ENCODE results near the gene NCKAP5.

The NCKAP5 gene

DNA sequence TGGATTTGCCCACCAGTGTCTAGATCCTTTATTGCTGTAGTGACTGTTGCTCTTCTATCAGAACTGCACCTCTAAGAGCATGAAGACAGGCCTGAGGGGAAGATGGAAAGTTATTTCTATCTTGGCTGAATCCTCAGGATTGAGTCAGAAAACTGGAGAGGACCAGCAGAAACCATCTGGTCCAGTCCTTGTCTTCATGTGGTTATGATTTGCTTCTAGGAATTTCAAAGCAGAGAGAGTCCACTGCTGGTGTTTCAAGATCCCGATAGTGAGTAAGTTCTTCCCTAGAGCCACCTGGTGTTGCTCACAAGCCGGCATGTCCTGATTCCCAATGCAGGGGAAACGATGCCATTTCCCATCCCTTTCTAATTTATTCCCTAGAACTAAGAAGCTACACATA, 84.2 kb downstream of the NCKAP5 start:
- Histone ChIP-seq H3K79me2 (ENCODE audit: insufficient read depth, low read length) (no peaks in the 10 kb centered on the region), H3K9me2 (ENCODE audit: low read depth, low read length) (no peaks in the 10 kb centered on the region), H3F3A (ENCODE audit: insufficient read depth, low read length) (no peaks in the 10 kb centered on the region), H3K4me1 (ENCODE audit: insufficient read depth, low read length, severe bottlenecking) (no peaks in the 10 kb centered on the region), H3K27me3 (ENCODE audit: insufficient read depth, low read length) (no peaks in the 10 kb centered on the region), H4K20me1 (ENCODE audit: insufficient read depth, low read length) (no peaks in the 10 kb centered on the region), H3K36me3 (ENCODE audit: insufficient read depth, low read length) (no peaks in the 10 kb centered on the region), H3K4me3 (ENCODE audit: low read depth, low read length, poor library complexity, severe bottlenecking) (no peak overlapping the region), H3K27ac (ENCODE audit: low read depth, low read length, poor library complexity, severe bottlenecking) (no peak overlapping the region), H3K4me2 (ENCODE audit: low read length) (no peak overlapping the region), H3K9me3 (ENCODE audit: low read length) (no peaks in the 10 kb centered on the region), H3K9ac (ENCODE audit: low read length) (no peak overlapping the region), H2AFZ (ENCODE audit: low read length) (no peak overlapping the region)
- no peak for TF ChIP-seq EZH2 (IDR thresholded peaks at IDR 0.05; ENCODE audit: borderline replicate concordance, low read length)
- no peak for TF ChIP-seq CTCF (IDR thresholded peaks at IDR 0.05; ENCODE audit: low read length)

GRCh38 chr2:133483181-133483580, 85.1 kb downstream of the NCKAP5 start:
- Histone ChIP-seq H4K20me1 (ENCODE audit: insufficient read depth, low read length) (no peaks in the 10 kb centered on the region), H3K4me2 (ENCODE audit: low read length) (no peak overlapping the region), H3K9me3 (ENCODE audit: low read length) (no peaks in the 10 kb centered on the region), H3K4me1 (ENCODE audit: insufficient read depth, low read length, severe bottlenecking) (no peaks in the 10 kb centered on the region), H3K27me3 (ENCODE audit: insufficient read depth, low read length) (no peaks in the 10 kb centered on the region), H3K9me2 (ENCODE audit: low read depth, low read length) (no peaks in the 10 kb centered on the region), H3K36me3 (ENCODE audit: insufficient read depth, low read length) (no peaks in the 10 kb centered on the region), H3K9ac (ENCODE audit: low read length) (no peak overlapping the region), H2AFZ (ENCODE audit: low read length) (no peak overlapping the region), H3K4me3 (ENCODE audit: low read depth, low read length, poor library complexity, severe bottlenecking) (no peak overlapping the region), H3K79me2 (ENCODE audit: insufficient read depth, low read length) (no peaks in the 10 kb centered on the region), H3K27ac (ENCODE audit: low read depth, low read length, poor library complexity, severe bottlenecking) (no peak overlapping the region), H3F3A (ENCODE audit: insufficient read depth, low read length) (no peaks in the 10 kb centered on the region)
- TF ChIP-seq CTCF (IDR thresholded peaks at IDR 0.05; ENCODE audit: low read length) (no peak), EZH2 (IDR thresholded peaks at IDR 0.05; ENCODE audit: borderline replicate concordance, low read length) (no peak)

GRCh38 chr2:133480707-133481429, 87.4 kb downstream of the NCKAP5 start:
- no peaks in the 10 kb centered on the region for H3K27me3 ChIP-seq (ENCODE audit: insufficient read depth, low read length)

More at GRCh38 chr2:133480707-133481429, 87.4 kb downstream of the NCKAP5 start:
- H3F3A ChIP-seq (ENCODE audit: insufficient read depth, low read length), result no peaks in the 10 kb centered on the region
- no peaks in the 10 kb centered on the region for H3K4me1 ChIP-seq (ENCODE audit: insufficient read depth, low read length, severe bottlenecking)
- H3K79me2 ChIP-seq (ENCODE audit: insufficient read depth, low read length), result no peaks in the 10 kb centered on the region
- H2AFZ ChIP-seq (ENCODE audit: low read length), result no peak overlapping the region
- TF ChIP-seq EZH2 (IDR thresholded peaks at IDR 0.05; ENCODE audit: borderline replicate concordance, low read length), result no peak
- no peak for TF ChIP-seq CTCF (IDR thresholded peaks at IDR 0.05; ENCODE audit: low read length)
- no peak overlapping the region for H3K27ac ChIP-seq (ENCODE audit: low read depth, low read length, poor library complexity, severe bottlenecking)
- H3K4me3 ChIP-seq (ENCODE audit: low read depth, low read length, poor library complexity, severe bottlenecking), result no peak overlapping the region
- H4K20me1 ChIP-seq (ENCODE audit: insufficient read depth, low read length), result no peaks in the 10 kb centered on the region
- no peaks in the 10 kb centered on the region for H3K36me3 ChIP-seq (ENCODE audit: insufficient read depth, low read length)
- H3K9me3 ChIP-seq (ENCODE audit: low read length), result no peaks in the 10 kb centered on the region
- no peak overlapping the region for H3K4me2 ChIP-seq (ENCODE audit: low read length)
- no peak overlapping the region for H3K9ac ChIP-seq (ENCODE audit: low read length)
- H3K9me2 ChIP-seq (ENCODE audit: low read depth, low read length), result no peaks in the 10 kb centered on the region
